Lower leg skin (tissue), 3 donors: ENCODE results near the gene ANKRD33B.
"Not testable (repeated sequence)": the region's sequence is repeated elsewhere in the genome, so short reads cannot be mapped to it uniquely, and the experiment has no call there.

ENCODE experiments used
- CTCF ChIP-seq, 3 donors: fragments of 450-650 bp; IDR thresholded peaks; one replicate each; pipeline ENCODE4 v1.5.1; 2016; ENCODE audit warnings: antibody characterized with exemption in 3 of 3, mild to moderate bottlenecking in 3 of 3, moderate library complexity in 2 of 3
- POLR2A ChIP-seq, 2 donors: fragments of 450-650 bp; IDR thresholded peaks; one replicate each; pipeline ENCODE4 v1.6.1; 2016 to 2017; ENCODE audit warnings: antibody characterized with exemption in 2 of 2, mild to moderate bottlenecking in 1 of 2, moderate library complexity in 1 of 2

- TF ChIP-seq POLR2A, CTCF (IDR thresholded peaks at IDR 0.05): not testable (repeated sequence)
Measured at GRCh38 chr5:10574879-10575278, 11.0 kb downstream of the ANKRD33B start.
